NCI-H774 (cell line): ENCODE results near the gene GNG8.

ENCODE experiments used
- DNase-seq: peaks from one replicate; lab custom pipeline; 2025; lab: John Stamatoyannopoulos, UW

Gene GNG8

GRCh38 chr19:46601318-46602224 is 34.4 kb downstream of the GNG8 start, which contains the start of gene CALM3:
Gene CALM3 (plus strand): TSS chr19:46601330. CDS start chr19:46601435, 105 bp downstream.
- DNase-seq, result no peak

GRCh38 chr19:46600384-46601317 is 35.4 kb downstream of the GNG8 start:
- DNase-seq, result peak; percentile 97

- no peak for DNase-seq
Measured at GRCh38 chr19:46599716-46600373, 36.2 kb downstream of the GNG8 start.

DNA sequence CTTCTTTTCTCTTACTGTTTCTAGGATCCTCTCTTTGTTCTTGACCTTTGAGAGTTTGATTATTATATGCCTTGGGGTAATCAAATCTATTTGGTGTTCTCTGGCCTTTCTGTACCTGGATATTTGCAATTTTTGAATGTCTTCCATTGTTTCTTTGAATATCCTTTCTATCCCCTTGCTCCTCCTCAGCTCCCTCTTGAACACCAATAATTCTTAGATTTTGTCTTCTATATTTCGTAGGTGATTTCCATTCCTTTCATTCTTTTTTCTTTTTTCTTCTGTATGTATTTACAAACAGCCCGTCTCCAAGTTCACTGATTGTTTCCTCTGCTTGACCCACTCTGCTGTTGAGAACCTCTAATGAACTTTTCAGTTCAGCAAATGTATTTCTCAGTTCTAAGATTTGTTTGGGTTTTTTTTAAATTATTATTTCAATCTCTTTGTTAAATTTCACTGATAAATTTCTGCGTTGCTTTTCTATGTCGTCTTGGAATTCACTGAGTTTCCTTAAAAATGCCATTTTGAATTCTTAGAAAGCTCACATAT is 37.6 kb downstream of the GNG8 start:
- DNase-seq, result no peak

- no peak for DNase-seq
Measured at GRCh38 chr19:46596008-46596407, 40.0 kb downstream of the GNG8 start.

DNA sequence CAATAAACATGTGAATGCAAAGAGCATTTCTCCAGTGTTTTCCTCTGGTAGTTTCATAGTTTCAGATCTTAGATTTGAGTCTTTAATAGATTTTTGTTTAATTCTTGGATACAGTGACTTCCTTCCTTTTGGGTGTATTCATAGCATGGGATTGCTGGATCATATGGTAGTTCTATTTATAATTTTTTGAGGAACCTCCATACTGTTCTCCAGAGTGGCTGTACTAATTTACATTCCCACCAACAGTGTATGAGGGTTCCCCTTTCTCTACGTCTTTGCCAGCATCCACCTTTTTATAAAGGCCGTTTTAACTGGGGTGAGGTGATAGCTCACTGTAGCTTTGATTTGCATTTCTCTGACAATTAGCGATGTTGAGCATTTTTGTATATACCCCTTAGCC is 44.1 kb downstream of the GNG8 start:
- DNase-seq, result no peak

GRCh38 chr19:46591254-46591653 is 44.7 kb downstream of the GNG8 start:
- no peak for DNase-seq

- no peak for DNase-seq
Measured at GRCh38 chr19:46587861-46588260, 48.1 kb downstream of the GNG8 start.

DNA sequence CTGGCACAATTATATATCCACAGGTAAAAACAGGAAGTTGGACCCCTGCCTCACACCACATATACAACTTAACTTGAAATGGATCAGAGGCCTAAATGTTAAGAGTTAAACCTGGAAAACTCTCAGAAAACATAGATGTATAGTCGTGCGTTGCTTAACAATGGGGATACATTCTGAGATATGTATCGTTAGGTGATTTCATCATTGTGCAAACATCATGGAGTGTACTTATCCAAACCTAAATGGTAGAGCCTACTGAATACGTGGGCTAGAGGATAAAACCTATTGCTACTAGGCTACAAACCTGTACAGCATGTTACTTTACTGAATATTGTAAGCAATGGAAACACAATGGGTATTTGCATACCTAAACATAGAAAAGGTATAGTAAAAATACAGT is 49.7 kb downstream of the GNG8 start:
- no peak for DNase-seq

DNA sequence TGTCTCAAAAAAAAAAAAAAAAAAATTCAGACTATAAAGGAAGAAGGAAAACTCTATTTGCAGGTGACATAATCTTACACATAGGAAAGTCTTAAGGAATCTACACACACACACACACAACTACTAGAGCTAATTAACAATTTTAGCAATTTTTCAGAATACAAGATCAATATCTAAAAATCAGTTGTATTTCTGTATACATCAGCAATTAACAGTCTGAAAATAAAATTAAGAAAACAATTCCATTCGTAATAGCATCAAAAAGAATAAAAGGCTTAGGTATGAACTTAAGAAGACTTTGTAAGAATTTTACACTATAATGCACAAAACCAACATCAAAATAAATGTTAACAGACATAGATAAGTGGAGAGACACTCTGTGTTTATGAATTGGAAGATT is 50.5 kb downstream of the GNG8 start:
- no peak for DNase-seq
